ENCODE results near the gene EFS.

GRCh38 chr14:23403139-23403438, 38.1 kb upstream of the EFS start:
- TF ChIP-seq, protein P1, sequence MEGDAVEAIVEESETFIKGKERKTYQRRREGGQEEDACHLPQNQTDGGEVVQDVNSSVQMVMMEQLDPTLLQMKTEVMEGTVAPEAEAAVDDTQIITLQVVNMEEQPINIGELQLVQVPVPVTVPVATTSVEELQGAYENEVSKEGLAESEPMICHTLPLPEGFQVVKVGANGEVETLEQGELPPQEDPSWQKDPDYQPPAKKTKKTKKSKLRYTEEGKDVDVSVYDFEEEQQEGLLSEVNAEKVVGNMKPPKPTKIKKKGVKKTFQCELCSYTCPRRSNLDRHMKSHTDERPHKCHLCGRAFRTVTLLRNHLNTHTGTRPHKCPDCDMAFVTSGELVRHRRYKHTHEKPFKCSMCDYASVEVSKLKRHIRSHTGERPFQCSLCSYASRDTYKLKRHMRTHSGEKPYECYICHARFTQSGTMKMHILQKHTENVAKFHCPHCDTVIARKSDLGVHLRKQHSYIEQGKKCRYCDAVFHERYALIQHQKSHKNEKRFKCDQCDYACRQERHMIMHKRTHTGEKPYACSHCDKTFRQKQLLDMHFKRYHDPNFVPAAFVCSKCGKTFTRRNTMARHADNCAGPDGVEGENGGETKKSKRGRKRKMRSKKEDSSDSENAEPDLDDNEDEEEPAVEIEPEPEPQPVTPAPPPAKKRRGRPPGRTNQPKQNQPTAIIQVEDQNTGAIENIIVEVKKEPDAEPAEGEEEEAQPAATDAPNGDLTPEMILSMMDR (IDR thresholded peaks at IDR 0.05) = no peak
- TF ChIP-seq EP300 (IDR thresholded peaks at IDR 0.05) (no peak), POLR2A (IDR thresholded peaks at IDR 0.05) (no peak)

Data from ovary (tissue), 3 donors.